ENCODE results near the gene MIDN. TPM values are rescaled to one million over a fixed set of nuclear protein-coding genes. Genes with fewer than 3 reads are reported as not detected.

MIDN gene
- polyA plus RNA-seq, 2 of the 4 experiments (the other 2 are of a cell fraction), result 9.1 to 31.4 TPM

GRCh38 chr19:1284293-1284978, 36.1 kb downstream of the MIDN start:
- CTCF ChIA-PET, result interaction anchor here (0.5 to 1.9 kb wide), 6 partner anchors 9 to 227 kb away, joined by 3 to 6 read pairs (median 4); no protein-coding TSS in a partner anchor
- no peak for FAIRE-seq

GRCh38 chr19:1284979-1285736, 36.8 kb downstream of the MIDN start:
- POLR2A ChIA-PET, result interaction anchor here (1.0 kb wide), 1 partner anchor 10 kb away, joined by 4 read pairs; the partner anchor contains the start of gene FAM174C
- WGBS (ENCODE audit: missing lambda C conversion rate), result 77% methylated on average over 13 of the region's 51 CpGs
- TF ChIP-seq HOXB13 (CRISPR knock-in tag; IDR thresholded peaks at IDR 0.05; ENCODE audit: low read depth) (no peak), PBX3 (IDR thresholded peaks at IDR 0.05) (no peak), EHMT2 (IDR thresholded peaks at IDR 0.05; ENCODE audit: low read depth) (no peak), E2F6 (IDR thresholded peaks at IDR 0.05; ENCODE audit: borderline replicate concordance, low read depth) (no peak), HMGXB4 (CRISPR knock-in tag; IDR thresholded peaks at IDR 0.05; ENCODE audit: borderline replicate concordance) (no peak), BCL3 (IDR thresholded peaks at IDR 0.05) (no peak), TFCP2L1 (CRISPR knock-in tag; IDR thresholded peaks at IDR 0.05) (no peak), ZNF302 (CRISPR knock-in tag; IDR thresholded peaks at IDR 0.05) (no peak)

More at GRCh38 chr19:1284293-1284978, 36.1 kb downstream of the MIDN start:
- POLR2A ChIA-PET, result interaction anchor here (1.0 to 1.6 kb wide), 2 partner anchors 9 to 15 kb away, joined by 4 read pairs; partner anchors contain the start of genes CIRBP and FAM174C
- no peak overlapping the region for H3K4me2 ChIP-seq
- H3K9me3 ChIP-seq, result no peaks in the 10 kb centered on the region
- DNase-seq (ENCODE audit: low read depth in 1 of 2, low spot score in 1 of 2) (no peak), ATAC-seq (peak in 1 of 2 experiments; percentile 8; a peak in 2 of 6 replicates)
- no peak overlapping the region for H3K4me3 ChIP-seq
- TF ChIP-seq HMGXB4 (CRISPR knock-in tag; IDR thresholded peaks at IDR 0.05; ENCODE audit: borderline replicate concordance), result no peak
- TF ChIP-seq EHF (CRISPR knock-in tag; IDR thresholded peaks at IDR 0.05), result no peak
- no peak for TF ChIP-seq ZSCAN20 (CRISPR knock-in tag; IDR thresholded peaks at IDR 0.05)
- TF ChIP-seq NPAS2 (CRISPR knock-in tag; IDR thresholded peaks at IDR 0.05; ENCODE audit: borderline replicate concordance), result no peak
- no peak for TF ChIP-seq FOSL2 (IDR thresholded peaks at IDR 0.05)
- no peak for TF ChIP-seq FOSL2 (CRISPR knock-in tag; IDR thresholded peaks at IDR 0.05)
- TF ChIP-seq EHMT2 (IDR thresholded peaks at IDR 0.05; ENCODE audit: low read depth), result no peak
- TF ChIP-seq TFCP2L1 (CRISPR knock-in tag; IDR thresholded peaks at IDR 0.05), result no peak
- no peak for TF ChIP-seq HOXB5 (CRISPR knock-in tag; IDR thresholded peaks at IDR 0.05)
- no peak for TF ChIP-seq CBX2 (IDR thresholded peaks at IDR 0.05; ENCODE audit: borderline replicate concordance, low read depth)
- no peak for TF ChIP-seq MYC (IDR thresholded peaks at IDR 0.05; ENCODE audit: borderline replicate concordance, low read length)
- no peak for TF ChIP-seq HEYL (CRISPR knock-in tag; IDR thresholded peaks at IDR 0.05)
- no peak for TF ChIP-seq CTCF (IDR thresholded peaks at IDR 0.05)
- no peak for TF ChIP-seq ATOH8 (CRISPR knock-in tag; IDR thresholded peaks at IDR 0.05; ENCODE audit: low read depth)
- no peak for TF ChIP-seq MAFK (IDR thresholded peaks at IDR 0.05; ENCODE audit: partially characterized antibody)
- 49% methylated on average over 11 of the region's 20 CpGs for WGBS (ENCODE audit: missing lambda C conversion rate)
- H3K27ac ChIP-seq, result peak overlapping the region in 1 of 2 experiments; percentile 3; a peak in 1 of 6 replicates
- H3K4me1 ChIP-seq, result peaks cover 11% of the 10 kb centered on the region; the same call in 2 of the 3 replicates

More at GRCh38 chr19:1284979-1285736, 36.8 kb downstream of the MIDN start:
- Histone ChIP-seq H3K4me2 (peak overlapping the region; percentile 91), H3K27ac (peak overlapping the region; percentile 79 to 91; a peak in 4 of 6 replicates), H3K4me3 (peak overlapping the region; percentile 62), H3K9me3 (no peaks in the 10 kb centered on the region), H3K4me1 (peaks cover 8% of the 10 kb centered on the region; the same call in 2 of the 3 replicates)
- CTCF ChIA-PET, result interaction anchor here (0.5 to 1.9 kb wide), 4 partner anchors 19 to 228 kb away, joined by 3 to 6 read pairs (median 4); no protein-coding TSS in a partner anchor
- ATAC-seq (0 out of 6 replicates have a peak, but pooled peaks of 1 of the 2 experiments have one; percentile 7), FAIRE-seq (no peak), DNase-seq (ENCODE audit: low read depth in 1 of 2, low spot score in 1 of 2) (no peak)

Measured in A549 (cell line).